ENCODE data around the gene EFNA1.

Gene EFNA1

GRCh38 chr1:155127967-155128754 lies 485 bp downstream of the EFNA1 start:
- H3K27ac ChIP-seq (ENCODE audit: low read length): peak overlapping the region; percentile 95
- no peaks in the 10 kb centered on the region for H3K9me3 ChIP-seq (ENCODE audit: control insufficient read depth in 1 of 2, low read length in 2 of 2)
- H3K4me3 ChIP-seq (ENCODE audit: low read depth in 1 of 2, low read length in 2 of 2): peak overlapping the region; percentile 67 to 84
- peaks cover 5 to 7% of the 10 kb centered on the region in 2 donors for H3K36me3 ChIP-seq (ENCODE audit: control insufficient read depth in 1 of 2, insufficient read depth in 2 of 2, low read length in 2 of 2)
- H3K27me3 ChIP-seq (ENCODE audit: low read depth, low read length): peaks cover 9% of the 10 kb centered on the region
- H3K4me1 ChIP-seq (ENCODE audit: control insufficient read depth in 1 of 2, insufficient read depth in 2 of 2, low read length in 2 of 2): peaks cover 0 to 40% of the 10 kb centered on the region in 2 donors

- peaks cover 9% of the 10 kb centered on the region for H3K27me3 ChIP-seq (ENCODE audit: low read depth, low read length)
- H3K36me3 ChIP-seq (ENCODE audit: control insufficient read depth in 1 of 2, insufficient read depth in 2 of 2, low read length in 2 of 2): peaks cover 13 to 14% of the 10 kb centered on the region in 2 donors
- H3K4me1 ChIP-seq (ENCODE audit: control insufficient read depth in 1 of 2, insufficient read depth in 2 of 2, low read length in 2 of 2): peaks cover under 1 to 40% of the 10 kb centered on the region in 2 donors
- peak overlapping the region; percentile 95 for H3K27ac ChIP-seq (ENCODE audit: low read length)
- H3K9me3 ChIP-seq (ENCODE audit: control insufficient read depth in 1 of 2, low read length in 2 of 2): no peaks in the 10 kb centered on the region
- peak overlapping the region; percentile 67 to 84 for H3K4me3 ChIP-seq (ENCODE audit: low read depth in 1 of 2, low read length in 2 of 2)
Observed at GRCh38 chr1:155128755-155129473, 1.2 kb downstream of the EFNA1 start.

- Histone ChIP-seq H3K4me3 (ENCODE audit: low read depth in 1 of 2, low read length in 2 of 2) (peak overlapping the region; percentile 67 to 84), H3K27me3 (ENCODE audit: low read depth, low read length) (peaks cover 9% of the 10 kb centered on the region), H3K36me3 (ENCODE audit: control insufficient read depth in 1 of 2, insufficient read depth in 2 of 2, low read length in 2 of 2) (peaks cover 17 to 22% of the 10 kb centered on the region in 2 donors), H3K9me3 (ENCODE audit: control insufficient read depth in 1 of 2, low read length in 2 of 2) (no peaks in the 10 kb centered on the region), H3K27ac (ENCODE audit: low read length) (peak overlapping the region; percentile 95), H3K4me1 (ENCODE audit: control insufficient read depth in 1 of 2, insufficient read depth in 2 of 2, low read length in 2 of 2) (peaks cover 11 to 51% of the 10 kb centered on the region in 2 donors)
Observed at GRCh38 chr1:155130272-155131006, 2.8 kb downstream of the EFNA1 start.

- H3K9me3 ChIP-seq (ENCODE audit: control insufficient read depth in 1 of 2, low read length in 2 of 2): no peaks in the 10 kb centered on the region
- peaks cover 11 to 45% of the 10 kb centered on the region in 2 donors for H3K4me1 ChIP-seq (ENCODE audit: control insufficient read depth in 1 of 2, insufficient read depth in 2 of 2, low read length in 2 of 2)
- H3K36me3 ChIP-seq (ENCODE audit: control insufficient read depth in 1 of 2, insufficient read depth in 2 of 2, low read length in 2 of 2): peaks cover 17 to 22% of the 10 kb centered on the region in 2 donors
- peaks cover 9% of the 10 kb centered on the region for H3K27me3 ChIP-seq (ENCODE audit: low read depth, low read length)
- H3K27ac ChIP-seq (ENCODE audit: low read length): peak overlapping the region; percentile 95
- H3K4me3 ChIP-seq (ENCODE audit: low read depth in 1 of 2, low read length in 2 of 2): peak overlapping the region in 1 of 2 donors; percentile 84
Observed at GRCh38 chr1:155131285-155131684, 3.6 kb downstream of the EFNA1 start.

- Histone ChIP-seq H3K4me3 (ENCODE audit: low read depth in 1 of 2, low read length in 2 of 2) (no peak overlapping the region), H3K27ac (ENCODE audit: low read length) (peak overlapping the region; percentile 95), H3K4me1 (ENCODE audit: control insufficient read depth in 1 of 2, insufficient read depth in 2 of 2, low read length in 2 of 2) (peaks cover 13 to 42% of the 10 kb centered on the region in 2 donors), H3K9me3 (ENCODE audit: control insufficient read depth in 1 of 2, low read length in 2 of 2) (no peaks in the 10 kb centered on the region), H3K36me3 (ENCODE audit: control insufficient read depth in 1 of 2, insufficient read depth in 2 of 2, low read length in 2 of 2) (peaks cover 17 to 22% of the 10 kb centered on the region in 2 donors), H3K27me3 (ENCODE audit: low read depth, low read length) (peaks cover 9% of the 10 kb centered on the region)
Observed at GRCh38 chr1:155131856-155132255, 4.2 kb downstream of the EFNA1 start.

- Histone ChIP-seq H3K27ac (ENCODE audit: low read length) (peak overlapping the region; percentile 100), H3K4me1 (ENCODE audit: control insufficient read depth in 1 of 2, insufficient read depth in 2 of 2, low read length in 2 of 2) (peaks cover 21 to 33% of the 10 kb centered on the region in 2 donors)
Observed at GRCh38 chr1:155133799-155134281, 6.2 kb downstream of the EFNA1 start.

GRCh38 chr1:155134322-155134721 lies 6.6 kb downstream of the EFNA1 start:
- no peaks in the 10 kb centered on the region for H3K27me3 ChIP-seq (ENCODE audit: low read depth, low read length)
- H3K4me1 ChIP-seq (ENCODE audit: control insufficient read depth in 1 of 2, insufficient read depth in 2 of 2, low read length in 2 of 2): peaks cover 23 to 31% of the 10 kb centered on the region in 2 donors
- no peaks in the 10 kb centered on the region for H3K9me3 ChIP-seq (ENCODE audit: control insufficient read depth in 1 of 2, low read length in 2 of 2)
- H3K36me3 ChIP-seq (ENCODE audit: control insufficient read depth in 1 of 2, insufficient read depth in 2 of 2, low read length in 2 of 2): peaks cover 17 to 22% of the 10 kb centered on the region in 2 donors
- peak overlapping the region; percentile 100 for H3K27ac ChIP-seq (ENCODE audit: low read length)
- peak overlapping the region in 1 of 2 donors; percentile 88 for H3K4me3 ChIP-seq (ENCODE audit: low read depth in 1 of 2, low read length in 2 of 2)

More at GRCh38 chr1:155133799-155134281, 6.2 kb downstream of the EFNA1 start:
- peaks cover 17 to 22% of the 10 kb centered on the region in 2 donors for H3K36me3 ChIP-seq (ENCODE audit: control insufficient read depth in 1 of 2, insufficient read depth in 2 of 2, low read length in 2 of 2)
- H3K9me3 ChIP-seq (ENCODE audit: control insufficient read depth in 1 of 2, low read length in 2 of 2): no peaks in the 10 kb centered on the region
- peaks cover 1% of the 10 kb centered on the region for H3K27me3 ChIP-seq (ENCODE audit: low read depth, low read length)
- H3K4me3 ChIP-seq (ENCODE audit: low read depth in 1 of 2, low read length in 2 of 2): no peak overlapping the region

- peak overlapping the region; percentile 100 for H3K27ac ChIP-seq (ENCODE audit: low read length)
- H3K27me3 ChIP-seq (ENCODE audit: low read depth, low read length): no peaks in the 10 kb centered on the region
- no peaks in the 10 kb centered on the region for H3K9me3 ChIP-seq (ENCODE audit: control insufficient read depth in 1 of 2, low read length in 2 of 2)
- H3K36me3 ChIP-seq (ENCODE audit: control insufficient read depth in 1 of 2, insufficient read depth in 2 of 2, low read length in 2 of 2): peaks cover 17 to 22% of the 10 kb centered on the region in 2 donors
- peak overlapping the region; percentile 76 to 88 for H3K4me3 ChIP-seq (ENCODE audit: low read depth in 1 of 2, low read length in 2 of 2)
- peaks cover 23 to 33% of the 10 kb centered on the region in 2 donors for H3K4me1 ChIP-seq (ENCODE audit: control insufficient read depth in 1 of 2, insufficient read depth in 2 of 2, low read length in 2 of 2)
Observed at GRCh38 chr1:155134880-155135414, 7.3 kb downstream of the EFNA1 start.

GRCh38 chr1:155135415-155136028 lies 7.8 kb downstream of the EFNA1 start, which contains the start of gene SLC50A1:
Gene SLC50A1 (plus strand): TSS chr1:155135852. CDS start chr1:155135912, 60 bp downstream.
- Histone ChIP-seq H3K4me1 (ENCODE audit: control insufficient read depth in 1 of 2, insufficient read depth in 2 of 2, low read length in 2 of 2) (peaks cover 23 to 32% of the 10 kb centered on the region in 2 donors), H3K27ac (ENCODE audit: low read length) (peak within 1 kb of the TSS; percentile 100), H3K27me3 (ENCODE audit: low read depth, low read length) (no peaks in the 10 kb centered on the region), H3K4me3 (ENCODE audit: low read depth in 1 of 2, low read length in 2 of 2) (peak within 1 kb of the TSS; percentile 76 to 88), H3K9me3 (ENCODE audit: control insufficient read depth in 1 of 2, low read length in 2 of 2) (no peaks in the 10 kb centered on the region), H3K36me3 (ENCODE audit: control insufficient read depth in 1 of 2, insufficient read depth in 2 of 2, low read length in 2 of 2) (peaks cover 17 to 22% of the 10 kb centered on the region in 2 donors)

- peak overlapping the region; percentile 100 for H3K27ac ChIP-seq (ENCODE audit: low read length)
- H3K27me3 ChIP-seq (ENCODE audit: low read depth, low read length): no peaks in the 10 kb centered on the region
- peaks cover 13 to 17% of the 10 kb centered on the region in 2 donors for H3K36me3 ChIP-seq (ENCODE audit: control insufficient read depth in 1 of 2, insufficient read depth in 2 of 2, low read length in 2 of 2)
- H3K9me3 ChIP-seq (ENCODE audit: control insufficient read depth in 1 of 2, low read length in 2 of 2): no peaks in the 10 kb centered on the region
- H3K4me3 ChIP-seq (ENCODE audit: low read depth in 1 of 2, low read length in 2 of 2): peak overlapping the region; percentile 76 to 88
- peaks cover 23 to 31% of the 10 kb centered on the region in 2 donors for H3K4me1 ChIP-seq (ENCODE audit: control insufficient read depth in 1 of 2, insufficient read depth in 2 of 2, low read length in 2 of 2)
Observed at GRCh38 chr1:155136748-155137147, 9.1 kb downstream of the EFNA1 start.

Measured in muscle layer of duodenum (tissue), 2 donors.